ENCODE data around the gene BRSK1.

DNA sequence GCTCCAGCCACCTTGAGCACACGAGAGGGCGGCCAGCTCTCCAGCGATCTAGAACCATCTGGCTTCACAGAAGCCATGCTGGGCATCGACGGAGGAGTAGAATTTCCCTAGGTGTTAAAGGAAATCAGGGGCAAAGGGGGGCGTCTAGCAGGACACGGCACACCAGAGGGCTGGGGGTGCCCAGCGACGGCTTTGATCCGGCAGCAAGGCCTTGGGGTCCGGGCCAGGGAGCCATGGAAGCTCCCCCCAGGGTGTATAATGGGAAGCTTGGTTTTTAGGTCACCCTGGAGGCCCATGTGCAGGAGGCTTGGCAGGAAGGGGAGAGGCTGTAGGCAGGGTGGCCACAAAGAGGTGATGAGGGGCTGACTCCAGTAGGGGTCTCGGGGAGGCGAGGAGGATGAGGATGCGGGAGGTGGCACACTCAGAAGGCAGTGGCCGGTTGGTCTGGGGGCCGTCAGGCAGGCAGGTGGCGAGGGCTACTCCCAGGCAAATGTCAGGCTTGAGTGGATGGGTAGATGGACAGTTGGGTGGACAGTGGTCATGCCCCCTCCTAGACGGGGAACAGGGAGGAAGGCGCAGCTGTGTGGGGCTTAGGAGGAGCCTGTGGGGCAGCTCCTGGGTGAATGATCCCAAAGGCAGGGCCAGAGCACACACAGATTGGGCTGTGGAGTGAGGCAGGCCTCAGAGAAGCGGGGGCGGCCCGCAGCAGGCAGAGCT lies 61.5 kb downstream of the BRSK1 start:
- TF ChIP-seq, protein P1, sequence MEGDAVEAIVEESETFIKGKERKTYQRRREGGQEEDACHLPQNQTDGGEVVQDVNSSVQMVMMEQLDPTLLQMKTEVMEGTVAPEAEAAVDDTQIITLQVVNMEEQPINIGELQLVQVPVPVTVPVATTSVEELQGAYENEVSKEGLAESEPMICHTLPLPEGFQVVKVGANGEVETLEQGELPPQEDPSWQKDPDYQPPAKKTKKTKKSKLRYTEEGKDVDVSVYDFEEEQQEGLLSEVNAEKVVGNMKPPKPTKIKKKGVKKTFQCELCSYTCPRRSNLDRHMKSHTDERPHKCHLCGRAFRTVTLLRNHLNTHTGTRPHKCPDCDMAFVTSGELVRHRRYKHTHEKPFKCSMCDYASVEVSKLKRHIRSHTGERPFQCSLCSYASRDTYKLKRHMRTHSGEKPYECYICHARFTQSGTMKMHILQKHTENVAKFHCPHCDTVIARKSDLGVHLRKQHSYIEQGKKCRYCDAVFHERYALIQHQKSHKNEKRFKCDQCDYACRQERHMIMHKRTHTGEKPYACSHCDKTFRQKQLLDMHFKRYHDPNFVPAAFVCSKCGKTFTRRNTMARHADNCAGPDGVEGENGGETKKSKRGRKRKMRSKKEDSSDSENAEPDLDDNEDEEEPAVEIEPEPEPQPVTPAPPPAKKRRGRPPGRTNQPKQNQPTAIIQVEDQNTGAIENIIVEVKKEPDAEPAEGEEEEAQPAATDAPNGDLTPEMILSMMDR (IDR thresholded peaks at IDR 0.05), result no peak
- TF ChIP-seq EZH2phosphoT487 (IDR thresholded peaks at IDR 0.05), result no peak

Data from neural progenitor cell (in vitro differentiated cells).